MM.1S (cell line): ENCODE measurements around the gene TRPV4.

Experiments used
- DNase-seq: peaks from one replicate; pipeline ENCODE4 v3.0.0-alpha.2; 2015
- H2AFZ ChIP-seq: fragments of 300-600 bp; sonication (generic); 2 replicates; pipeline ENCODE4 v1.6.0; 2016; ENCODE audit warnings: antibody characterized with exemption, low read length
- H3F3A ChIP-seq: fragments of 300-600 bp; sonication (generic); 2 replicates; pipeline ENCODE4 v1.6.1; 2016; ENCODE audit warnings: mild to moderate bottlenecking, antibody characterized with exemption, low read length, moderate library complexity, mixed read lengths; ENCODE audit not compliant: insufficient read depth
- H3K27ac ChIP-seq: fragments of 300-600 bp; sonication (generic); 2 replicates; pipeline ENCODE4 v1.5.1; 2016; ENCODE audit warnings: mild to moderate bottlenecking, low read length
- H3K27me3 ChIP-seq: fragments of 300-600 bp; sonication (generic); replicated peaks from 2 replicates; pipeline ENCODE4 v1.6.0; 2016; ENCODE audit warnings: low read length; ENCODE audit not compliant: insufficient read depth
- H3K36me3 ChIP-seq: fragments of 300-600 bp; sonication (generic); replicated peaks from 2 replicates; pipeline ENCODE4 v1.6.1; 2016; ENCODE audit warnings: mild to moderate bottlenecking, low read length, mixed read lengths; ENCODE audit not compliant: insufficient read depth
- H3K4me1 ChIP-seq: fragments of 300-600 bp; sonication (generic); 2 replicates; pipeline ENCODE4 v1.6.1; 2016; ENCODE audit warnings: low read length, mixed read lengths
- H3K4me2 ChIP-seq: fragments of 300-600 bp; sonication (generic); 2 replicates; pipeline ENCODE4 v1.6.0; 2016; ENCODE audit warnings: low read depth, low read length
- H3K4me3 ChIP-seq: fragments of 300-600 bp; sonication (generic); 2 replicates; pipeline ENCODE4 v1.5.1; 2016; ENCODE audit warnings: low read length, mixed read lengths
- H3K79me2 ChIP-seq: fragments of 300-600 bp; sonication (generic); 2 replicates; pipeline ENCODE4 v1.6.1; 2016; ENCODE audit warnings: mixed run types, low read length, mixed read lengths
- H3K9ac ChIP-seq: fragments of 300-600 bp; sonication (generic); 2 replicates; pipeline ENCODE4 v1.6.1; 2016; ENCODE audit warnings: low read length, mixed read lengths
- H3K9me2 ChIP-seq: fragments of 300-600 bp; sonication (generic); replicated peaks from 2 replicates; pipeline ENCODE4 v1.6.1; 2016; ENCODE audit warnings: mild to moderate bottlenecking, low read length, mixed read lengths; ENCODE audit not compliant: insufficient read depth
- H3K9me3 ChIP-seq: fragments of 300-600 bp; sonication (generic); replicated peaks from 2 replicates; pipeline ENCODE4 v1.6.1; 2016; ENCODE audit warnings: mild to moderate bottlenecking, low read length, mixed read lengths; ENCODE audit not compliant: insufficient read depth
- H4K20me1 ChIP-seq: fragments of 300-600 bp; sonication (generic); 2 replicates; pipeline ENCODE4 v1.6.1; 2016; ENCODE audit warnings: mild to moderate bottlenecking, low read length, moderate library complexity, mixed read lengths; ENCODE audit not compliant: insufficient read depth
- CTCF ChIP-seq: fragments of 300-600 bp; sonication (generic); IDR thresholded peaks from 2 replicates; pipeline ENCODE4 v1.5.1; 2016; ENCODE audit warnings: antibody characterized with exemption, low read length, mixed read lengths
- EZH2 ChIP-seq: fragments of 300-600 bp; sonication (generic); optimal IDR thresholded peaks from 2 replicates; pipeline ENCODE3; 2017; ENCODE audit warnings: low read depth, mild to moderate bottlenecking, antibody characterized with exemption, low read length, mixed read lengths
- EZH2phosphoT487 ChIP-seq: fragments of 300-600 bp; sonication (generic); IDR thresholded peaks from 2 replicates; pipeline ENCODE4 v1.6.1; 2018; ENCODE audit warnings: antibody characterized with exemption, low read length

The TRPV4 gene

GRCh38 chr12:109813810-109814416, 19.3 kb downstream of the TRPV4 start:
- no peak overlapping the region for H3K4me3 ChIP-seq
- no peak for DNase-seq
- no peak overlapping the region for H2AFZ ChIP-seq
- no peak overlapping the region for H3K4me2 ChIP-seq
- no peaks in the 10 kb centered on the region for H3K4me1 ChIP-seq
- H3K9me2 ChIP-seq, result no peaks in the 10 kb centered on the region
- H3F3A ChIP-seq, result no peaks in the 10 kb centered on the region
- no peaks in the 10 kb centered on the region for H3K9me3 ChIP-seq
- H3K27me3 ChIP-seq, result no peaks in the 10 kb centered on the region; the same call in none of the 2 replicates
- no peaks in the 10 kb centered on the region for H3K79me2 ChIP-seq
- no peak for TF ChIP-seq CTCF
- TF ChIP-seq EZH2phosphoT487, result no peak
- no peak for TF ChIP-seq EZH2
- no peaks in the 10 kb centered on the region for H3K36me3 ChIP-seq
- H3K9ac ChIP-seq, result no peak overlapping the region
- no peaks in the 10 kb centered on the region for H4K20me1 ChIP-seq
- H3K27ac ChIP-seq, result no peak overlapping the region

- Histone ChIP-seq H3K4me3 (no peak overlapping the region), H4K20me1 (no peaks in the 10 kb centered on the region), H3F3A (no peaks in the 10 kb centered on the region), H3K27ac (no peak overlapping the region), H3K27me3 (no peaks in the 10 kb centered on the region; the same call in none of the 2 replicates), H2AFZ (no peak overlapping the region), H3K79me2 (no peaks in the 10 kb centered on the region), H3K9ac (no peak overlapping the region), H3K4me2 (no peak overlapping the region), H3K36me3 (no peaks in the 10 kb centered on the region), H3K9me2 (no peaks in the 10 kb centered on the region), H3K4me1 (no peaks in the 10 kb centered on the region), H3K9me3 (no peaks in the 10 kb centered on the region)
- no peak for DNase-seq
- no peak for TF ChIP-seq CTCF
- TF ChIP-seq EZH2, result no peak
- TF ChIP-seq EZH2phosphoT487, result no peak
Observed at GRCh38 chr12:109811624-109811995, 21.6 kb downstream of the TRPV4 start.

GRCh38 chr12:109810954-109811623, 22.1 kb downstream of the TRPV4 start:
- no peaks in the 10 kb centered on the region for H3K9me3 ChIP-seq
- no peak overlapping the region for H3K4me2 ChIP-seq
- H3K27me3 ChIP-seq, result no peaks in the 10 kb centered on the region; the same call in none of the 2 replicates
- H3K9ac ChIP-seq, result no peak overlapping the region
- no peaks in the 10 kb centered on the region for H3K36me3 ChIP-seq
- no peaks in the 10 kb centered on the region for H3K4me1 ChIP-seq
- no peak for DNase-seq
- no peaks in the 10 kb centered on the region for H4K20me1 ChIP-seq
- H3K79me2 ChIP-seq, result no peaks in the 10 kb centered on the region
- H3K27ac ChIP-seq, result no peak overlapping the region
- no peak overlapping the region for H2AFZ ChIP-seq
- H3K9me2 ChIP-seq, result no peaks in the 10 kb centered on the region
- TF ChIP-seq EZH2phosphoT487, result no peak
- TF ChIP-seq CTCF, result no peak
- TF ChIP-seq EZH2, result no peak
- no peaks in the 10 kb centered on the region for H3F3A ChIP-seq
- no peak overlapping the region for H3K4me3 ChIP-seq
